ENCODE data around the gene MFSD12.

GRCh38 chr19:3595521-3596061 lies 38.2 kb upstream of the MFSD12 start:
- TF ChIP-seq CTCF (IDR thresholded peaks at IDR 0.05; ENCODE audit: low read depth, low read length, poor library complexity, severe bottlenecking) (no peak), EZH2phosphoT487 (IDR thresholded peaks at IDR 0.05; ENCODE audit: borderline replicate concordance, low read length) (no peak)
